ENCODE measurements around the gene GPR152.
"Not testable (repeated sequence)": the region's sequence is repeated elsewhere in the genome, so short reads cannot be mapped to it uniquely, and the experiment has no call there.

Gene GPR152

DNA sequence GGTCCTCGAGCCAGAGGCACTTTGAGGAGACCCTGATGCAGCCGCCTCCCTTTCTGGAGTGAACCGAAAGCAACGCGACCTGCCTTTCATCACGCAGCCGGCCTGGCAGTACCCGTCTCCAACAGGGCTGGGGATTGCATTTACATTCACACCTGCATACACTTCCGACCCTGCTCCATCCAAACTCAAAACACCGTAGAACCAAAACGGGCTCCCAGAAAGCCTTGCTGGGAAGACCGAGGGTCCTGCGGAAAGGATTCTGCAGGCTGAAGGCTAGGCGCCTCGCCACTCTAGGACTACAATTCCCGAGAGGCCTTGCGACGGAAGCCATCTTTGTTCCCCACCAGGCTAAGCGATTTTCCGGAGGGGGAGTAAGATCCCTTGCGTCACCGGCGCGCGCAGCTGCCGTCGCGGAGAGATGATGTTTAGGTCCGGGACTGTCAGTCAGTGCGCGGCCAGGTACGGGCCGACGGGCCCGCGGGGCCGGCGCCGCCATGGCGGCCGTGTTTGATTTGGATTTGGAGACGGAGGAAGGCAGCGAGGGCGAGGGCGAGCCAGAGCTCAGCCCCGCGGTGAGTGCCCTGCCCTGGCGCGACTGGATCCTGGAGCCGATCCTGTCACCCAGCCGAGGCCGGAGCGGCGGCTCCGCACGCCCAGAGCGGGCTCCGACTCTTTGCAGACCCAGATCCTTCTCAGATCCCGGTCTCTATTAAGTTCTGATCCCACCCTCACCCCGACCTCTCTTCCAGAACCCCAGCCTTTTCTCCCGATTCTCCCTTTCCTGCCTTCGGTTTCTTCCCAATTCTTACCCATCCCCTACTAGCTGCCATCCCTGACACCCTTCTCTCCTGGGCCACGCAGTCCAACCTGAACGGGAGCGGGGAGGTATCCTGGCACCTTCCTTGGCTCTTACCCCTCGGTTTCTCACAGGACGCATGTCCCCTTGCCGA lies 24.2 kb downstream of the GPR152 start, which contains the start of gene RPS6KB2:
Gene RPS6KB2 (plus strand): TSS at position 443 of the 950 bp plus-strand sequence. CDS start 52 bp downstream, at position 495.
- Histone ChIP-seq H3K27me3 (no peaks in the 10 kb centered on the region), H3K36me3 (peaks cover 38% of the 10 kb centered on the region), H3K4me1 (ENCODE audit: control insufficient read depth in 1 of 2, insufficient read depth in 1 of 2, low read depth in 1 of 2, low read length in 1 of 2) (peaks cover 18 to 25% of the 10 kb centered on the region in 2 experiments), H3K9me3 (no peaks in the 10 kb centered on the region), H3K27ac (peak within 1 kb of the TSS; percentile 81), H3K4me3 (ENCODE audit: low read depth in 1 of 2, low read length in 1 of 2) (peak within 1 kb of the TSS; percentile 74 to 78)
- TF ChIP-seq, protein P1, sequence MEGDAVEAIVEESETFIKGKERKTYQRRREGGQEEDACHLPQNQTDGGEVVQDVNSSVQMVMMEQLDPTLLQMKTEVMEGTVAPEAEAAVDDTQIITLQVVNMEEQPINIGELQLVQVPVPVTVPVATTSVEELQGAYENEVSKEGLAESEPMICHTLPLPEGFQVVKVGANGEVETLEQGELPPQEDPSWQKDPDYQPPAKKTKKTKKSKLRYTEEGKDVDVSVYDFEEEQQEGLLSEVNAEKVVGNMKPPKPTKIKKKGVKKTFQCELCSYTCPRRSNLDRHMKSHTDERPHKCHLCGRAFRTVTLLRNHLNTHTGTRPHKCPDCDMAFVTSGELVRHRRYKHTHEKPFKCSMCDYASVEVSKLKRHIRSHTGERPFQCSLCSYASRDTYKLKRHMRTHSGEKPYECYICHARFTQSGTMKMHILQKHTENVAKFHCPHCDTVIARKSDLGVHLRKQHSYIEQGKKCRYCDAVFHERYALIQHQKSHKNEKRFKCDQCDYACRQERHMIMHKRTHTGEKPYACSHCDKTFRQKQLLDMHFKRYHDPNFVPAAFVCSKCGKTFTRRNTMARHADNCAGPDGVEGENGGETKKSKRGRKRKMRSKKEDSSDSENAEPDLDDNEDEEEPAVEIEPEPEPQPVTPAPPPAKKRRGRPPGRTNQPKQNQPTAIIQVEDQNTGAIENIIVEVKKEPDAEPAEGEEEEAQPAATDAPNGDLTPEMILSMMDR (IDR thresholded peaks at IDR 0.05): peak; percentile 40

DNA sequence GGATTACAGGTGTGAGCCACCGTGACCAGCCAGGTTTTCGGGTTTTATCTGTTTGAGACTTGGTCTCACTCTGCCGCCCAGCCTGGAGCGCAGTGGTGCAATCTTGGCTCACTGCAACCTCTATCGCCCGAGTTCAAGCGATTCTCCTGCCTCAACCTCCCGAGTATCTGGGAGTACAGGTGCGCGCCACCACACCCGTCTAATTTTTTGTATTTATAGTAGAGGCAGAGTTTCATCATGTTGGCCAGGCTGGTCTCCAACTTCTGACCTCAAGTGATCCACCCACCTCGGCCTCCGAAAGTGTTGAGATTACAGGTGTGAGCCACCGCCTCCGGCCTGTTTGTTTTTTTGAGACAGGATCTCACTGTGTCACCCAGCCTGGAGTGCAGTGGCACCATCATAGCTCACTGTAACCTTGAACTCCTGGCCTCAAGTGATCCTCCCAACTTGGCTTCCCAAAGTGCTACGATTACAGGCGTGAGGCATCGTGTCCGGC lies 25.1 kb downstream of the GPR152 start:
- peaks cover 29% of the 10 kb centered on the region for H3K36me3 ChIP-seq
- H3K4me1 ChIP-seq (ENCODE audit: control insufficient read depth in 1 of 2, insufficient read depth in 1 of 2, low read depth in 1 of 2, low read length in 1 of 2): peaks cover 18 to 25% of the 10 kb centered on the region in 2 experiments
- H3K9me3 ChIP-seq, H3K27me3 ChIP-seq: not testable (repeated sequence)
- H3K4me3 ChIP-seq (ENCODE audit: low read depth in 1 of 2, low read length in 1 of 2): peak overlapping the region; percentile 74 to 78
- H3K27ac ChIP-seq: peak overlapping the region; percentile 81

DNA sequence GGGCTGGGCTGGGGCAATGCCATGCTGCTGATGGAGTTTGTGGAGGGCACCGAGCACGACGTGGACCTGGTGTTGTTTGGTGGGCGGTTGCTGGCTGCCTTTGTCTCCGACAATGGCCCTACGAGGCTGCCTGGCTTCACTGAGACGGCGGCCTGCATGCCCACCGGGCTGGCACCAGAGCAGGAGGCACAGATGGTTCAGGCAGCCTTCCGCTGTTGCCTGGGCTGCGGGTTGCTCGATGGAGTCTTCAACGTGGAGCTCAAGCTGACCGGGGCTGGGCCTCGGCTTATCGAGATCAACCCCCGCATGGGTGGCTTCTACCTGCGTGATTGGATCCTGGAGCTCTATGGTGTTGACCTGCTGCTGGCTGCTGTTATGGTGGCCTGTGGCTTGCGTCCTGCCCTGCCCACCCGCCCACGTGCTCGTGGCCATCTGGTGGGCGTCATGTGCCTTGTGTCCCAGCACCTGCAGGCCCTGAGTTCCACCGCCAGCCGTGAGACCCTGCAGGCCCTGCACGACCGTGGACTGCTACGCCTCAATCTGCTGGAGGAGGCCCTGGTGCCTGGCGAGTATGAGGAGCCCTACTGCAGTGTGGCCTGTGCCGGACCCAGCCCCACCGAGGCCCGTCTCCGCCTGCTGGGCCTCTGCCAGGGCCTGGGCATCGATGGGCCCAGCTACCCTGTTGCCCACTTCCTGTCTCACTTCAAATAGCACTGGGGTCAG lies 28.5 kb downstream of the GPR152 start:
- H3K27me3 ChIP-seq: peaks cover 12% of the 10 kb centered on the region
- H3K9me3 ChIP-seq: no peaks in the 10 kb centered on the region
- no peak overlapping the region for H3K27ac ChIP-seq
- H3K4me1 ChIP-seq (ENCODE audit: control insufficient read depth in 1 of 2, insufficient read depth in 1 of 2, low read depth in 1 of 2, low read length in 1 of 2): peaks cover 31 to 38% of the 10 kb centered on the region in 2 experiments
- H3K36me3 ChIP-seq: no peaks in the 10 kb centered on the region
- H3K4me3 ChIP-seq (ENCODE audit: low read depth in 1 of 2, low read length in 1 of 2): no peak overlapping the region
- TF ChIP-seq, protein P1 (IDR thresholded peaks at IDR 0.05): no peak

DNA sequence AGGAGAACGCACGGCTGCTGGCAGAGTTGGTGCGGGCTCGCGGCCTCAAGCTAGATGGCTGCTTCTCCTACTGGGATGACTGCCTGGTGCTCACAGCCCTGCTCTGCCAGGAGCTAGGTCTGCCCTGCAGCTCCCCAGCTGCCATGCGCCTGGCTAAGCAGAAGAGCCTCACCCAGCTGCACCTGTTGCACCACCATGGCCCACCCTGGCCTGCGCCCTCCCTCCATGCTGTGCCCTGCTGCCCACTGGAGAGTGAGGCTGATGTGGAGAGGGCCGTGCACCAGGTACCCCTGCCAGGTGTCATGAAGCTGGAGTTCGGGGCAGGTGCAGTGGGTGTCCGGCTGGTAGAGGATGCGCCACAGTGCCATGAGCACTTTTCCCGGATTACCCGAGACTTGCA lies 29.1 kb downstream of the GPR152 start:
- H3K27ac ChIP-seq: no peak overlapping the region
- peaks cover 17% of the 10 kb centered on the region for H3K27me3 ChIP-seq
- no peak overlapping the region for H3K4me3 ChIP-seq (ENCODE audit: low read depth in 1 of 2, low read length in 1 of 2)
- H3K4me1 ChIP-seq (ENCODE audit: control insufficient read depth in 1 of 2, insufficient read depth in 1 of 2, low read depth in 1 of 2, low read length in 1 of 2): peaks cover 31 to 40% of the 10 kb centered on the region in 2 experiments
- TF ChIP-seq, protein P1 (IDR thresholded peaks at IDR 0.05): no peak
- H3K36me3 ChIP-seq: no peaks in the 10 kb centered on the region
- H3K9me3 ChIP-seq: no peaks in the 10 kb centered on the region

DNA sequence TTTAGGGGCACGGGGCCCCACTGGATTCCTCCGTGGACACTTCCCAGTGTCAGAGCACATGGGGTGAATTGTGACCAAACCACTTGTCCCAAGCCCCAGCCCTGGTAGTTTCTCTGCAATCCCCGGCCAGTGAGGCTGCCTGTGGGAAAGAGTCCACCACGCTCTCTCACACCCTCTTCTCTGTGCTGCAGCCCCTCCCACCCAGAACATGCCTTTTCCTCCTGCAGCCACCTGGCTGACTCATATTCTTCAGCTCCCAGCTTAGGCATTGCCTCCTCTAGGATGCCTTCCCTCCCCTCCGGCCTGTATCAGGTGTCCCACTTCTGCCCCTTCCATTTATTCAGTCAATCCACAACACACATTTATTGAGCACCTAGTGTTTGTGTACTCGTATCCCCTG lies 29.6 kb downstream of the GPR152 start:
- H3K27me3 ChIP-seq: peaks cover 23% of the 10 kb centered on the region
- no peaks in the 10 kb centered on the region for H3K36me3 ChIP-seq
- H3K27ac ChIP-seq: no peak overlapping the region
- no peaks in the 10 kb centered on the region for H3K9me3 ChIP-seq
- no peak overlapping the region for H3K4me3 ChIP-seq (ENCODE audit: low read depth in 1 of 2, low read length in 1 of 2)
- TF ChIP-seq, protein P1 (IDR thresholded peaks at IDR 0.05): no peak
- peaks cover 29 to 41% of the 10 kb centered on the region in 2 experiments for H3K4me1 ChIP-seq (ENCODE audit: control insufficient read depth in 1 of 2, insufficient read depth in 1 of 2, low read depth in 1 of 2, low read length in 1 of 2)
